GM23338 (cell line): ENCODE data around the gene TTC16. TPM values are rescaled to one million over a fixed set of nuclear protein-coding genes. Genes with fewer than 3 reads are reported as not detected.
A peak's percentile ranks its signal among the peaks of the same experiment; 100 is the strongest.

Experiments used
- ATAC-seq: fragments of 200-7000 bp; cut with Tn5 transposase; 3 replicates; pipeline ENCODE4 v1.9.1; 2020
- DNase-seq: peaks from one replicate; pipeline ENCODE4 v3.0.0-alpha.2; 2015; ENCODE audit warnings: low spot score
- H2AFZ ChIP-seq: fragments of 200-600 bp; sonication (generic); 2 replicates; pipeline ENCODE4 v1.8.0; 2016; ENCODE audit warnings: antibody characterized with exemption, mild to moderate bottlenecking, moderate library complexity
- H3F3A ChIP-seq: fragments of 200-600 bp; sonication (generic); replicated peaks from 2 replicates; pipeline ENCODE4 v1.8.0; 2017; ENCODE audit warnings: antibody characterized with exemption, mixed run types, low read depth
- H3K27ac ChIP-seq: fragments of 200-600 bp; sonication (generic); 2 replicates; pipeline ENCODE4 v1.6.1; 2016; ENCODE audit warnings: low read depth
- H3K27me3 ChIP-seq: fragments of 200-600 bp; sonication (generic); 2 replicates; pipeline ENCODE4 v1.8.0; 2016; ENCODE audit warnings: mild to moderate bottlenecking, mixed run types, moderate library complexity; ENCODE audit not compliant: insufficient read depth
- H3K36me3 ChIP-seq: fragments of 200-600 bp; sonication (generic); 2 replicates; pipeline ENCODE4 v1.8.0; 2016; ENCODE audit warnings: mild to moderate bottlenecking; ENCODE audit not compliant: insufficient read depth
- H3K4me1 ChIP-seq: fragments of 200-600 bp; sonication (generic); 2 replicates; pipeline ENCODE4 v1.8.0; 2016; ENCODE audit warnings: mild to moderate bottlenecking, moderate library complexity; ENCODE audit not compliant: insufficient read depth
- H3K4me2 ChIP-seq: fragments of 200-600 bp; sonication (generic); 2 replicates; pipeline ENCODE4 v1.7.1; 2017; ENCODE audit warnings: mixed run types
- H3K4me3 ChIP-seq: fragments of 200-600 bp; sonication (generic); 2 replicates; pipeline ENCODE4 v1.6.1; 2016; ENCODE audit warnings: mixed run types
- H3K79me2 ChIP-seq: fragments of 200-600 bp; sonication (generic); replicated peaks from 2 replicates; pipeline ENCODE4 v1.8.0; 2017; ENCODE audit warnings: mild to moderate bottlenecking; ENCODE audit not compliant: insufficient read depth
- H3K9me2 ChIP-seq: fragments of 200-600 bp; sonication (generic); 2 replicates; pipeline ENCODE4 v1.8.0; 2017; ENCODE audit not compliant: insufficient read depth
- H4K20me1 ChIP-seq: fragments of 200-600 bp; sonication (generic); replicated peaks from 2 replicates; pipeline ENCODE4 v1.8.0; 2017; ENCODE audit warnings: mild to moderate bottlenecking; ENCODE audit not compliant: insufficient read depth
- H3K27ac Mint-ChIP-seq: 2 replicates; pipeline ENCODE4 v1.8.0; 2020; ENCODE audit warnings: inconsistent platforms, mild to moderate bottlenecking, moderate library complexity, mixed read lengths
- H3K27me3 Mint-ChIP-seq: 3 replicates; pipeline ENCODE4 v1.8.0; 2022; ENCODE audit warnings: low read depth, mild to moderate bottlenecking, moderate library complexity, mixed read lengths, inconsistent platforms; ENCODE audit not compliant: insufficient read depth, poor library complexity
- H3K36me3 Mint-ChIP-seq: 3 replicates; pipeline ENCODE4 v1.8.0; 2021; ENCODE audit warnings: low read depth, mild to moderate bottlenecking, inconsistent platforms, moderate library complexity, mixed read lengths
- H3K4me1 Mint-ChIP-seq: 3 replicates; pipeline ENCODE4 v1.8.0; 2020; ENCODE audit warnings: mild to moderate bottlenecking, inconsistent platforms, mixed read lengths
- H3K4me3 Mint-ChIP-seq: 3 replicates; pipeline ENCODE4 v1.8.0; 2021; ENCODE audit warnings: moderate library complexity, mild to moderate bottlenecking, inconsistent platforms, mixed read lengths
- H3K9me3 Mint-ChIP-seq: 3 replicates; pipeline ENCODE4 v1.8.0; 2020; ENCODE audit warnings: moderate library complexity, mild to moderate bottlenecking, inconsistent platforms, mixed read lengths
- EZH2 ChIP-seq: fragments of 200-600 bp; sonication (generic); IDR thresholded peaks from one replicate; pipeline ENCODE4 v1.8.0; 2017; ENCODE audit warnings: antibody characterized with exemption, mild to moderate bottlenecking, low read depth; ENCODE audit not compliant: unreplicated experiment
- EZH2phosphoT487 ChIP-seq: fragments of 200-600 bp; sonication (generic); IDR thresholded peaks from one replicate; pipeline ENCODE4 v1.8.1; 2018; ENCODE audit warnings: antibody characterized with exemption; ENCODE audit not compliant: unreplicated experiment
- JUNB ChIP-seq: IDR thresholded peaks from one replicate; pipeline ENCODE4 v1.6.1; 2016; ENCODE audit warnings: antibody characterized with exemption; ENCODE audit not compliant: unreplicated experiment
- NANOG ChIP-seq: IDR thresholded peaks from 2 replicates; pipeline ENCODE4 v1.6.1; 2016; ENCODE audit warnings: antibody characterized with exemption, borderline replicate concordance
- STAT1 ChIP-seq: IDR thresholded peaks from one replicate; pipeline ENCODE4 v1.6.1; 2016; ENCODE audit warnings: antibody characterized with exemption; ENCODE audit not compliant: unreplicated experiment
- ZNF331 ChIP-seq: fragments of 250-450 bp; sonication (Bioruptor Pico); IDR thresholded peaks from 2 replicates; pipeline ENCODE4 v1.5.0; 2020; ENCODE audit warnings: low read depth, mild to moderate bottlenecking, moderate library complexity
- polyA plus RNA-seq: library from polyadenylated mRNA; unstranded; fragments of >200 nt; fragmentation: Nextera tagmentation; extraction: Ambion mirVana; gene quantifications from 2 replicates; pipeline ENCODE4 v1.2.1, GENCODE V29; 2016
- total RNA-seq: library from RNA; depleted of rRNA; stranded (reverse); fragments of >200 nt; shearing (Covaris generic); gene quantifications from 2 replicates; pipeline ENCODE4 v1.2.3, GENCODE V29; 2014
- TF ChIP-seq, protein P1 (sequence below): fragments of 250-450 bp; sonication (Bioruptor Pico); IDR thresholded peaks from 2 replicates; pipeline ENCODE4 v1.5.0; 2020; ENCODE audit warnings: mild to moderate bottlenecking, moderate library complexity
- TF ChIP-seq, protein P2 (sequence below), 2 experiments: fragments of 200-600 bp in 1 of 2; sonication (generic) in 1 of 2; conservative IDR thresholded peaks; 2 replicates each; pipeline versions ENCODE4 v1.5.1 to v1.6.1; 2016 to 2017; ENCODE audit warnings: antibody characterized with exemption in 2 of 2, low read depth in 2 of 2, mild to moderate bottlenecking in 2 of 2, moderate library complexity in 1 of 2

TTC16 gene
- total and polyA plus RNA-seq, 2 experiments from 2014 or later = not detected

DNA sequence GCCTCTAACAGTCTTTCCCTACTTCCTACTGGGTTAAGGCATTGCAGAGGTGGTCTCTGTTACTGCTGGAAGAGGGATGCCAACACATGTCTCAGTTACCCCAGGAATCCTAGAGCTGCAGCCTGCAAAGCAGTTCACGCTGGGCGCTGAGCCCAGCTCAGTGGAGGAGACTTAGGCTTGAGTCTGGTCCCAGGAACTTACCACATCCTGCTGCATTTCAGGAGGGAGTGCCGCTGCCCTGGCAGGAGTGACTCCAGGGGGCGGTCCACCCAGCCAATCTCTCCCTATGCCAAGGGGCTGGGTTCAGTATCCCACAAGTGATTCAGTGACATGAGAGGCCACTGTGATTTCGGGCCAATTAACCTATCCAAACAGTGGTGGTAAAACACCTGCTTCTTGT is 7.6 kb downstream of the TTC16 start:
- DNase-seq (no peak), ATAC-seq (no peak)
- H3K27ac Mint-ChIP-seq = no peak overlapping the region
- peaks cover 10% of the 10 kb centered on the region for H3K4me1 ChIP-seq
- peaks cover 8% of the 10 kb centered on the region for H3K27me3 Mint-ChIP-seq
- no peaks in the 10 kb centered on the region for H3K79me2 ChIP-seq
- no peaks in the 10 kb centered on the region for H3K9me3 Mint-ChIP-seq
- TF ChIP-seq, protein P1, sequence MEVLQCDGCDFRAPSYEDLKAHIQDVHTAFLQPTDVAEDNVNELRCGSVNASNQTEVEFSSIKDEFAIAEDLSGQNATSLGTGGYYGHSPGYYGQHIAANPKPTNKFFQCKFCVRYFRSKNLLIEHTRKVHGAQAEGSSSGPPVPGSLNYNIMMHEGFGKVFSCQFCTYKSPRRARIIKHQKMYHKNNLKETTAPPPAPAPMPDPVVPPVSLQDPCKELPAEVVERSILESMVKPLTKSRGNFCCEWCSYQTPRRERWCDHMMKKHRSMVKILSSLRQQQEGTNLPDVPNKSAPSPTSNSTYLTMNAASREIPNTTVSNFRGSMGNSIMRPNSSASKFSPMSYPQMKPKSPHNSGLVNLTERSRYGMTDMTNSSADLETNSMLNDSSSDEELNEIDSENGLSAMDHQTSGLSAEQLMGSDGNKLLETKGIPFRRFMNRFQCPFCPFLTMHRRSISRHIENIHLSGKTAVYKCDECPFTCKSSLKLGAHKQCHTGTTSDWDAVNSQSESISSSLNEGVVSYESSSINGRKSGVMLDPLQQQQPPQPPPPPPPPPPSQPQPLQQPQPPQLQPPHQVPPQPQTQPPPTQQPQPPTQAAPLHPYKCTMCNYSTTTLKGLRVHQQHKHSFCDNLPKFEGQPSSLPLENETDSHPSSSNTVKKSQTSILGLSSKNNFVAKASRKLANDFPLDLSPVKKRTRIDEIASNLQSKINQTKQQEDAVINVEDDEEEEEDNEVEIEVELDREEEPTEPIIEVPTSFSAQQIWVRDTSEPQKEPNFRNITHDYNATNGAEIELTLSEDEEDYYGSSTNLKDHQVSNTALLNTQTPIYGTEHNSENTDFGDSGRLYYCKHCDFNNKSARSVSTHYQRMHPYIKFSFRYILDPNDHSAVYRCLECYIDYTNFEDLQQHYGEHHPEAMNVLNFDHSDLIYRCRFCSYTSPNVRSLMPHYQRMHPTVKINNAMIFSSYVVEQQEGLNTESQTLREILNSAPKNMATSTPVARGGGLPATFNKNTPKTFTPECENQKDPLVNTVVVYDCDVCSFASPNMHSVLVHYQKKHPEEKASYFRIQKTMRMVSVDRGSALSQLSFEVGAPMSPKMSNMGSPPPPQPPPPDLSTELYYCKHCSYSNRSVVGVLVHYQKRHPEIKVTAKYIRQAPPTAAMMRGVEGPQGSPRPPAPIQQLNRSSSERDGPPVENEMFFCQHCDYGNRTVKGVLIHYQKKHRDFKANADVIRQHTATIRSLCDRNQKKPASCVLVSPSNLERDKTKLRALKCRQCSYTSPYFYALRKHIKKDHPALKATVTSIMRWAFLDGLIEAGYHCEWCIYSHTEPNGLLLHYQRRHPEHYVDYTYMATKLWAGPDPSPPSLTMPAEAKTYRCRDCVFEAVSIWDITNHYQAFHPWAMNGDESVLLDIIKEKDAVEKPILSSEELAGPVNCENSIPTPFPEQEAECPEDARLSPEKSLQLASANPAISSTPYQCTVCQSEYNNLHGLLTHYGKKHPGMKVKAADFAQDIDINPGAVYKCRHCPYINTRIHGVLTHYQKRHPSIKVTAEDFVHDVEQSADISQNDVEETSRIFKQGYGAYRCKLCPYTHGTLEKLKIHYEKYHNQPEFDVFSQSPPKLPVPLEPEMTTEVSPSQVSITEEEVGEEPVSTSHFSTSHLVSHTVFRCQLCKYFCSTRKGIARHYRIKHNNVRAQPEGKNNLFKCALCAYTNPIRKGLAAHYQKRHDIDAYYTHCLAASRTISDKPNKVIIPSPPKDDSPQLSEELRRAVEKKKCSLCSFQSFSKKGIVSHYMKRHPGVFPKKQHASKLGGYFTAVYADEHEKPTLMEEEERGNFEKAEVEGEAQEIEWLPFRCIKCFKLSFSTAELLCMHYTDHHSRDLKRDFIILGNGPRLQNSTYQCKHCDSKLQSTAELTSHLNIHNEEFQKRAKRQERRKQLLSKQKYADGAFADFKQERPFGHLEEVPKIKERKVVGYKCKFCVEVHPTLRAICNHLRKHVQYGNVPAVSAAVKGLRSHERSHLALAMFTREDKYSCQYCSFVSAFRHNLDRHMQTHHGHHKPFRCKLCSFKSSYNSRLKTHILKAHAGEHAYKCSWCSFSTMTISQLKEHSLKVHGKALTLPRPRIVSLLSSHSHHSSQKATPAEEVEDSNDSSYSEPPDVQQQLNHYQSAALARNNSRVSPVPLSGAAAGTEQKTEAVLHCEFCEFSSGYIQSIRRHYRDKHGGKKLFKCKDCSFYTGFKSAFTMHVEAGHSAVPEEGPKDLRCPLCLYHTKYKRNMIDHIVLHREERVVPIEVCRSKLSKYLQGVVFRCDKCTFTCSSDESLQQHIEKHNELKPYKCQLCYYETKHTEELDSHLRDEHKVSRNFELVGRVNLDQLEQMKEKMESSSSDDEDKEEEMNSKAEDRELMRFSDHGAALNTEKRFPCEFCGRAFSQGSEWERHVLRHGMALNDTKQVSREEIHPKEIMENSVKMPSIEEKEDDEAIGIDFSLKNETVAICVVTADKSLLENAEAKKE (CRISPR knock-in tag) = no peak
- no peaks in the 10 kb centered on the region for H3K27me3 ChIP-seq
- H3K4me2 ChIP-seq = no peak overlapping the region
- H3K4me1 Mint-ChIP-seq = peaks cover 14% of the 10 kb centered on the region
- H4K20me1 ChIP-seq = no peaks in the 10 kb centered on the region
- H3K4me3 ChIP-seq = no peak overlapping the region
- H3K27ac ChIP-seq = no peak overlapping the region
- H3K9me2 ChIP-seq = no peaks in the 10 kb centered on the region
- no peak overlapping the region for H2AFZ ChIP-seq
- H3K36me3 Mint-ChIP-seq = no peaks in the 10 kb centered on the region
- no peak overlapping the region for H3K4me3 Mint-ChIP-seq
- H3K36me3 ChIP-seq = no peaks in the 10 kb centered on the region
- H3F3A ChIP-seq = 0 out of 2 replicates have a peak, but pooled peaks cover 3% of the 10 kb centered on the region

DNA sequence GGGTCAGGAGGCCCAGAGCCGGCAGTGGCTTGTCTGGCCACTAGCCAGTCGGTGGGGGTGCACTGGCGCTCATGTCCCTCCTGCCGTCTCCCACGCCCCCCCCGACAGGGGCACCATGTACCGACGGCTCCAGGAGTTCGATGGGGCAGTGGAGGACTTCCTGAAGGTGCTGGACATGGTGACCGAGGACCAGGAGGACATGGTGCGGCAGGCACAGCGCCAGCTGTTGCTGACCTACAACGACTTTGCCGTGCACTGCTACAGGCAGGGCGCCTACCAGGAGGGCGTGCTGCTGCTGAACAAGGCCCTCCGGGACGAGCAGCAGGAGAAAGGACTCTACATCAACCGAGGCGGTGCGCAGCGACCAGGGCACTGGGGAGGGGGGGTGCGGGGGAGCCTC is 8.1 kb downstream of the TTC16 start:
- ATAC-seq = peak; percentile 65
- Histone ChIP-seq H3K4me2 (peak overlapping the region; percentile 71), H3F3A (0 out of 2 replicates have a peak, but pooled peaks cover 3% of the 10 kb centered on the region), H2AFZ (peak overlapping the region; percentile 87), H3K27ac (peak overlapping the region; percentile 74; the same call in 1 of the 2 replicates), H3K9me2 (no peaks in the 10 kb centered on the region), H4K20me1 (no peaks in the 10 kb centered on the region), H3K27me3 (no peaks in the 10 kb centered on the region), H3K4me1 (peaks cover 10% of the 10 kb centered on the region), H3K4me3 (peak overlapping the region; percentile 36; the same call in 1 of the 2 replicates), H3K36me3 (no peaks in the 10 kb centered on the region), H3K79me2 (no peaks in the 10 kb centered on the region)
- H3K27ac Mint-ChIP-seq = no peak overlapping the region
- DNase-seq = peak; percentile 53
- peaks cover 14% of the 10 kb centered on the region for H3K4me1 Mint-ChIP-seq
- peaks cover 7% of the 10 kb centered on the region for H3K27me3 Mint-ChIP-seq
- no peaks in the 10 kb centered on the region for H3K9me3 Mint-ChIP-seq
- no peak overlapping the region for H3K4me3 Mint-ChIP-seq
- H3K36me3 Mint-ChIP-seq = no peaks in the 10 kb centered on the region
- TF ChIP-seq ZNF331 (no peak), STAT1 (no peak), JUNB (no peak), NANOG (no peak), EZH2 (no peak), EZH2phosphoT487 (no peak)
- TF ChIP-seq, protein P2, sequence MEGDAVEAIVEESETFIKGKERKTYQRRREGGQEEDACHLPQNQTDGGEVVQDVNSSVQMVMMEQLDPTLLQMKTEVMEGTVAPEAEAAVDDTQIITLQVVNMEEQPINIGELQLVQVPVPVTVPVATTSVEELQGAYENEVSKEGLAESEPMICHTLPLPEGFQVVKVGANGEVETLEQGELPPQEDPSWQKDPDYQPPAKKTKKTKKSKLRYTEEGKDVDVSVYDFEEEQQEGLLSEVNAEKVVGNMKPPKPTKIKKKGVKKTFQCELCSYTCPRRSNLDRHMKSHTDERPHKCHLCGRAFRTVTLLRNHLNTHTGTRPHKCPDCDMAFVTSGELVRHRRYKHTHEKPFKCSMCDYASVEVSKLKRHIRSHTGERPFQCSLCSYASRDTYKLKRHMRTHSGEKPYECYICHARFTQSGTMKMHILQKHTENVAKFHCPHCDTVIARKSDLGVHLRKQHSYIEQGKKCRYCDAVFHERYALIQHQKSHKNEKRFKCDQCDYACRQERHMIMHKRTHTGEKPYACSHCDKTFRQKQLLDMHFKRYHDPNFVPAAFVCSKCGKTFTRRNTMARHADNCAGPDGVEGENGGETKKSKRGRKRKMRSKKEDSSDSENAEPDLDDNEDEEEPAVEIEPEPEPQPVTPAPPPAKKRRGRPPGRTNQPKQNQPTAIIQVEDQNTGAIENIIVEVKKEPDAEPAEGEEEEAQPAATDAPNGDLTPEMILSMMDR (conservative IDR thresholded peaks at IDR 0.05; ENCODE audit: low read depth in 2 of 2) = no peak
